AG04449 (cell line): ENCODE measurements around the gene DOK7.

Experiments used
- CTCF ChIA-PET: fragments of 350-600 bp; formaldehyde crosslinking; extraction: SDS; loops from one replicate; lab custom pipeline; 2021; ENCODE audit warnings: antibody characterized with exemption; lab: Yijun Ruan, JAX
- POLR2A ChIA-PET: fragments of 400-600, 350-600 bp; formaldehyde crosslinking; extraction: SDS; loops from one replicate; lab custom pipeline; 2020; ENCODE audit warnings: antibody characterized with exemption, inconsistent platforms; lab: Yijun Ruan, JAX
- DNase-seq: peaks from one replicate; pipeline ENCODE4 v3.0.0-alpha.2; 2010; ENCODE audit warnings: low read depth, low spot score
- H3K4me3 ChIP-seq: 2 replicates; pipeline ENCODE4 v1.5.1; 2011; ENCODE audit warnings: low read depth, mild to moderate bottlenecking, control low read depth, low read length
- CTCF ChIP-seq: IDR thresholded peaks from one replicate; pipeline ENCODE4 v1.5.1; 2011; ENCODE audit warnings: mild to moderate bottlenecking, moderate library complexity, low read length, control low read depth, inconsistent platforms; ENCODE audit not compliant: insufficient read depth; ENCODE audit errors: missing control alignments

DOK7 gene

GRCh38 chr4:3416821-3417221, 46.3 kb upstream of the DOK7 start:
- DNase-seq: no peak
- no peak for TF ChIP-seq CTCF
- ChIA-PET CTCF (interaction anchor here (0.9 to 1.1 kb wide), 2 partner anchors 47 to 70 kb away, joined by 3 read pairs; no protein-coding TSS in a partner anchor), POLR2A (no interaction called here)
- no peak overlapping the region for H3K4me3 ChIP-seq

DNA sequence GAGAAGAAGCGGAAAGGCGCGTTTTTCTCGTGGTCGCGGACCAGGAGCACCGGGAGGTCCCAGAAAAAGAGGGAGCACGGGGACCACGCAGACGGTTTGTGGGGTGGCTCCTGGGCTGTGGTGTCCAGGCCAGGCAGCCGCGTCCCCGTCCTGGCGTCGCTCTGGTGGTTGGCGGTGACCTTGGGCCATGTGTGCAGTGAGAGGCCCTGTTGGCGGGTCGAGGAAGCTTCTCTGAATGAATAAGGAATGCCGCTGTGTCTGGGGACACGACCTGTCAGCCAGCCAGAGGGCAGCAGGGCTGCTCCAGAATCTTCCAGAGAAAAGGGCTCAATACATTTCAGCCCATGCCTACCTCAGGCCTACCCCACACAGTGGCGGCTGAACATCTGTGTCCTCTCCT, 45.7 kb upstream of the DOK7 start:
- no peak overlapping the region for H3K4me3 ChIP-seq
- DNase-seq: no peak
- CTCF ChIA-PET: interaction anchor here (0.9 to 1.1 kb wide), 2 partner anchors 47 to 71 kb away, joined by 3 read pairs; no protein-coding TSS in a partner anchor
- POLR2A ChIA-PET: no interaction called here
- no peak for TF ChIP-seq CTCF

DNA sequence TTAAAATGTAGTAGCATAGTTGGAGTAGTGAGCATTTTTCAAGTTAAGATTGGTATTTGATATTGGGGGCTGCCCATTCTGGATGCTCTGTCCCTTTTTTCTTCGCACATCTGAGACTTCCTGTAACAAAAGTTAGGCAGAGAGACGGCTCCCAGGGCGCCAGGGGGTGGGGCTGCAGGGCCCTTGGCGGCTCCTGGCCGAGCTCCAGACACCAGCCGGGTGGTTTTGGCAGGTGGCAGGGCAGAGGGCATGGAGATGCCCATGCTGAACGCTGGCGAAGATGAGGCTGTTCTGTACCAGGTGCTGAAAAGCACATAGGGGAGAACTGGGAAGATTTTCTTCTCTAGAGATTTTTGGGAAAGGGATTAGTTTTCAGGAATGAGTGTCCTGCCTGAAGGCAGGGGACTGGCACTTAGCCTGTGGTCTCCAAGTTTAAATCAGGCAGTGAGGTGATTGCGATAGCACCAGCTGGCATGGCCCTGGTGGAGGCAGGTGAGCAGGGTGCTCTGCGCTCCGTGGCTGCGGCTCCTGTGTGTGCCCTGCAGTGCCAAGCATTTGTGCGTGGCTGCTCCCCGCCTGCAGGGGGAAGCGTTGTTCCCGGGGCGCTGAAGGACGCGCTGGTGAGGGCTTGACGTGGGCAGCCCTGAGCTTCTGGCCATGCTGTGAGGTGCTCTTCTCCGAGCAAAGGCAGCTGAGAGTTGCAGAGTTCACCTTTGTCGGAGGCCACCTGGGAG, 44.9 kb upstream of the DOK7 start:
- no peak overlapping the region for H3K4me3 ChIP-seq
- DNase-seq: no peak
- CTCF ChIA-PET: interaction anchor here (1.5 kb wide), 1 partner anchor 8 kb away, joined by 3 read pairs; no protein-coding TSS in a partner anchor
- no peak for TF ChIP-seq CTCF
- POLR2A ChIA-PET: no interaction called here

GRCh38 chr4:3419836-3420605, 43.1 kb upstream of the DOK7 start:
- ChIA-PET POLR2A (no interaction called here), CTCF (interaction anchor here (0.9 to 2.1 kb wide), 2 partner anchors 10 to 62 kb away, joined by 3 to 7 read pairs; no protein-coding TSS in a partner anchor)
- H3K4me3 ChIP-seq: no peak overlapping the region
- DNase-seq: no peak
- TF ChIP-seq CTCF: no peak

DNA sequence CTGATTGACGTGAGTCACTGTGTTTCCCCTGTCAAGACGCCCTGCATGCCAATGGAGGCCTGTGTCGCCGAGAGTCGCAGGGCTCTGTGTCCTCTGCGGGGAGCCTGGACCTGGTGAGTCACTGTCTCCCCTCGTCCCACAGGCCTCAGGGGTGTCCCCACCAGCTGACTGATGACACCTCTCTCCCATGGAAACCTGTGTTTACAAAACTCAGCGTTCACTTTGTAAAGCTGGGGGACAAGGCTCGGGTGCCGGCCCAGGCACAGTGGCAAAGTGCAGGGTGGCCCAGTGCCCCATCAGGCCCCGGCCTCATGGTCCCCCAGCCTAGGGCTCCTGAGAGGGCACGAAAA, 42.5 kb upstream of the DOK7 start:
- ChIA-PET CTCF (interaction anchor here (2.1 kb wide), 1 partner anchor 9 kb away, joined by 7 read pairs; no protein-coding TSS in a partner anchor), POLR2A (no interaction called here)
- TF ChIP-seq CTCF: no peak
- DNase-seq: no peak
- no peak overlapping the region for H3K4me3 ChIP-seq

DNA sequence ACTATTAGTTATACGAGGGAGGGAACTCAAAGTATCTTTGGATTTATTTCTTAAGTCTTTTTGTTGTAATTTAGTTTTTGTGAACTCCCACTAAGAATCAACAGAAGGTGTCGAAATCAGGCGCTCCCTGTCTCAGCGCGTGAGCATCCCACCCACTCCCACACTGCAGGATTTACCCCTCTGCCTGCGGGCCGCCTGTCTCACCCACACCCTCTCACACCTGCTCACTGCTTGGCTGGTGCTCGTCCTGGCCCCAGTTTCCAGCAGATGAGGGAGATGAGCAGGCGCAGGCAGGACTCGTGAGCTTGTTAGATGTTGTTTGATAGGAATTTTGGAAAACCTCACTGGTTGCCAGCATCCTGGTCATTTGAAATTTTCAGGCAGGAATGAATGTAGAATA, 42.1 kb upstream of the DOK7 start:
- POLR2A ChIA-PET: no interaction called here
- no peak overlapping the region for H3K4me3 ChIP-seq
- TF ChIP-seq CTCF: no peak
- no peak for DNase-seq
- CTCF ChIA-PET: interaction anchor here (2.1 kb wide), 1 partner anchor 9 kb away, joined by 7 read pairs; no protein-coding TSS in a partner anchor
